Measurements from ENCODE around the gene ANKRD34C.

The ANKRD34C gene

DNA sequence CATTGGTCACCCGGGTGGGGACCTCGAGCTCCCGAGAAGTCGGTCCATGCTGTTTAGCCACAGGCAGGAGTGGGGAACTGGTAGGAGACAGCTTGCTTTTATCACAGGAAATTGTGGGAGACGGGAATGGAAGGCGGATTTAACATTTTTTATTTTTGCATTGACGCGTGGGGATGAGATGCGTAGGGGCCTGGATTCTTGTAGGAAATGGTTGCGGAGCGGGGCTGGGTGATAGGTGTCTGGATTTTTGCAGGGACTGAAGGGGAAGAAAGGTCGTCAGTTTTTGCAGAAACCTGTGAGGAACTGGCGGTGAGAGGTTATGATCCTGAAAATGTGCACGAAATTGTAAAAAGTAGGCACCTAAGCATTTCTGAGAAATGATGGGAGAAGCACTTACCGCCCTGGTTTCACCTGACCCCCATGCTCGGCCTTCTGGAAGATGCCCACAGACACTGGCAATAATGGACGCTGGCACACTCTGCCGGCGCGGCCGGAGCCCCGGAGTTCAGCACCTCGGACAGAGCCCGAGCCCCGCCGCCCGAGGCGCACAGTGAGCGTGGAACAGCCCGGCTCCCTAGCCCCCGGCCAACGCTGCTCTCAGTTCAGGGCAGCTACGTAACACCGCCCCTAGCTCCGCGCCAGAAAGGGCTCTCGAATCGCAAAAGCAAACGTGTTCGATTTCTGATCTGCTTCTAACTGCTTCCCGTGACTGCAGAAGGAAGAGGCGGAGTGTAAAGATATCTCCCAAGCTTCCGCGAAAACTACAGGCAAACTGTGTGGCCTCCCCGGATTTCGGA, 928 bp downstream of the ANKRD34C start:
- TF ChIP-seq, protein P1, sequence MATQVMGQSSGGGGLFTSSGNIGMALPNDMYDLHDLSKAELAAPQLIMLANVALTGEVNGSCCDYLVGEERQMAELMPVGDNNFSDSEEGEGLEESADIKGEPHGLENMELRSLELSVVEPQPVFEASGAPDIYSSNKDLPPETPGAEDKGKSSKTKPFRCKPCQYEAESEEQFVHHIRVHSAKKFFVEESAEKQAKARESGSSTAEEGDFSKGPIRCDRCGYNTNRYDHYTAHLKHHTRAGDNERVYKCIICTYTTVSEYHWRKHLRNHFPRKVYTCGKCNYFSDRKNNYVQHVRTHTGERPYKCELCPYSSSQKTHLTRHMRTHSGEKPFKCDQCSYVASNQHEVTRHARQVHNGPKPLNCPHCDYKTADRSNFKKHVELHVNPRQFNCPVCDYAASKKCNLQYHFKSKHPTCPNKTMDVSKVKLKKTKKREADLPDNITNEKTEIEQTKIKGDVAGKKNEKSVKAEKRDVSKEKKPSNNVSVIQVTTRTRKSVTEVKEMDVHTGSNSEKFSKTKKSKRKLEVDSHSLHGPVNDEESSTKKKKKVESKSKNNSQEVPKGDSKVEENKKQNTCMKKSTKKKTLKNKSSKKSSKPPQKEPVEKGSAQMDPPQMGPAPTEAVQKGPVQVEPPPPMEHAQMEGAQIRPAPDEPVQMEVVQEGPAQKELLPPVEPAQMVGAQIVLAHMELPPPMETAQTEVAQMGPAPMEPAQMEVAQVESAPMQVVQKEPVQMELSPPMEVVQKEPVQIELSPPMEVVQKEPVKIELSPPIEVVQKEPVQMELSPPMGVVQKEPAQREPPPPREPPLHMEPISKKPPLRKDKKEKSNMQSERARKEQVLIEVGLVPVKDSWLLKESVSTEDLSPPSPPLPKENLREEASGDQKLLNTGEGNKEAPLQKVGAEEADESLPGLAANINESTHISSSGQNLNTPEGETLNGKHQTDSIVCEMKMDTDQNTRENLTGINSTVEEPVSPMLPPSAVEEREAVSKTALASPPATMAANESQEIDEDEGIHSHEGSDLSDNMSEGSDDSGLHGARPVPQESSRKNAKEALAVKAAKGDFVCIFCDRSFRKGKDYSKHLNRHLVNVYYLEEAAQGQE (IDR thresholded peaks at IDR 0.05; ENCODE audit: insufficient replicate concordance, low read depth): peak; percentile 98
- no peak for TF ChIP-seq SPI1 (IDR thresholded peaks at IDR 0.05; ENCODE audit: borderline replicate concordance, low read depth)

GRCh38 chr15:79290642-79291275, 8.2 kb downstream of the ANKRD34C start:
- Histone ChIP-seq H3K27me3 (ENCODE audit: insufficient read depth, poor library complexity, severe bottlenecking) (peaks cover 5% of the 10 kb centered on the region), H3K27ac (replicated peaks) (no peak overlapping the region), H3K4me3 (replicated peaks; ENCODE audit: insufficient read depth, low read length) (no peak overlapping the region)
- DNase-seq (ENCODE audit: low read depth in 1 of 2, low spot score in 1 of 2): no peak
- no peak for TF ChIP-seq GABPA (IDR thresholded peaks at IDR 0.05; ENCODE audit: low read depth)

More for the DNA sequence above, 928 bp downstream of the ANKRD34C start:
- peak in 1 of 2 experiments; percentile 4 for DNase-seq (ENCODE audit: low read depth in 1 of 2, low spot score in 1 of 2)
- Histone ChIP-seq H3K27ac (replicated peaks) (no peak overlapping the region), H3K4me3 (replicated peaks; ENCODE audit: insufficient read depth, low read length) (no peak overlapping the region), H3K27me3 (ENCODE audit: insufficient read depth, poor library complexity, severe bottlenecking) (peaks cover 38% of the 10 kb centered on the region)

- peaks cover 5% of the 10 kb centered on the region for H3K27me3 ChIP-seq (ENCODE audit: insufficient read depth, poor library complexity, severe bottlenecking)
- H3K27ac ChIP-seq (replicated peaks): no peak overlapping the region
- DNase-seq (ENCODE audit: low read depth in 1 of 2, low spot score in 1 of 2): no peak
- no peak for TF ChIP-seq CTCF (IDR thresholded peaks at IDR 0.05; ENCODE audit: insufficient read depth, low read length)
- TF ChIP-seq GABPA (IDR thresholded peaks at IDR 0.05; ENCODE audit: low read depth): no peak
- TF ChIP-seq, protein P1 (IDR thresholded peaks at IDR 0.05; ENCODE audit: insufficient replicate concordance, low read depth): no peak
- no peak for TF ChIP-seq POLR2AphosphoS5 (IDR thresholded peaks at IDR 0.05; ENCODE audit: low read depth)
- no peak for TF ChIP-seq SPI1 (IDR thresholded peaks at IDR 0.05; ENCODE audit: borderline replicate concordance, low read depth)
- H3K4me3 ChIP-seq (replicated peaks; ENCODE audit: insufficient read depth, low read length): no peak overlapping the region
Measured at GRCh38 chr15:79292011-79292410, 9.5 kb downstream of the ANKRD34C start.

DNA sequence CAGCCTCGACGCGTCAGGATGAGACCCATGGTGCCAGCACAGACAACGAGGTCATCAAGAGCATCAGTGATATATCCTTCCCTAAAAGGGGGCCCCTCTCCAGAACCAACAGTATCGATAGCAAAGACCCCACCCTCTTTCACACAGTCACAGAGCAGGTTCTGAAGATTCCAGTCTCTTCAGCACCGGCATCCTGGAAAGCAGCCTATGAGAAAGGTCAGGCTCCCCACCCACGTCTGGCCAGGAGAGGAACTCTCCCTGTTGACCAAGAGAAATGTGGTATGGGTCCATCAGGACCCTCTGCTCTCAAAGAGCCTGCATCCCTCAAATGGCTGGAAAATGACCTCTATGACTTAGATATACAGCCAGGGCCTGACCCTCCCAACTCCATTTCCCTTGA, 11.6 kb downstream of the ANKRD34C start:
- Histone ChIP-seq H3K27me3 (ENCODE audit: insufficient read depth, poor library complexity, severe bottlenecking) (peaks cover 5% of the 10 kb centered on the region), H3K4me3 (replicated peaks; ENCODE audit: insufficient read depth, low read length) (no peak overlapping the region), H3K27ac (replicated peaks) (no peak overlapping the region)
- TF ChIP-seq CTCF (IDR thresholded peaks at IDR 0.05; ENCODE audit: insufficient read depth, low read length) (no peak), SPI1 (IDR thresholded peaks at IDR 0.05; ENCODE audit: borderline replicate concordance, low read depth) (no peak), GABPA (IDR thresholded peaks at IDR 0.05; ENCODE audit: low read depth) (no peak), POLR2AphosphoS5 (IDR thresholded peaks at IDR 0.05; ENCODE audit: low read depth) (no peak)
- TF ChIP-seq, protein P1 (IDR thresholded peaks at IDR 0.05; ENCODE audit: insufficient replicate concordance, low read depth): peak; percentile 81
- DNase-seq (ENCODE audit: low read depth in 1 of 2, low spot score in 1 of 2): no peak
